ENCODE results near the gene ABCG1.

- TF ChIP-seq POLR2A (IDR thresholded peaks at IDR 0.05; ENCODE audit: low read depth, low read length), result no peak
- TF ChIP-seq CTCF (conservative IDR thresholded peaks at IDR 0.05; ENCODE audit: low read depth, low read length), result no peak
- no peak for TF ChIP-seq RAD21 (IDR thresholded peaks at IDR 0.05; ENCODE audit: low read length)
- no peak for TF ChIP-seq CEBPB (IDR thresholded peaks at IDR 0.05; ENCODE audit: low read depth, low read length)
- TF ChIP-seq FOS (IDR thresholded peaks at IDR 0.05; ENCODE audit: low read depth, low read length), result no peak
- no peak for TF ChIP-seq MXI1 (IDR thresholded peaks at IDR 0.05; ENCODE audit: borderline replicate concordance, low read depth, low read length)
- no peak for TF ChIP-seq SMC3 (IDR thresholded peaks at IDR 0.05; ENCODE audit: low read depth, low read length)
- no peak for TF ChIP-seq RCOR1 (IDR thresholded peaks at IDR 0.05; ENCODE audit: insufficient replicate concordance, low read length)
- TF ChIP-seq MAZ (IDR thresholded peaks at IDR 0.05; ENCODE audit: borderline replicate concordance, low read depth, low read length), result no peak
- no peak for TF ChIP-seq BHLHE40 (IDR thresholded peaks at IDR 0.05; ENCODE audit: low read depth, low read length)
- TF ChIP-seq CHD1 (IDR thresholded peaks at IDR 0.05; ENCODE audit: low read depth, low read length), result no peak
- TF ChIP-seq RFX5 (IDR thresholded peaks at IDR 0.05; ENCODE audit: low read depth, low read length), result no peak
Measured at GRCh38 chr21:42243026-42243425, 24.1 kb downstream of the ABCG1 start.
